Kidney (tissue), 14 donors: Measurements from ENCODE around the gene SAFB. TPM values are rescaled to one million over a fixed set of nuclear protein-coding genes. Genes with fewer than 3 reads are reported as not detected.

Experiments used
- DNase-seq, 5 donors: peaks; one replicate each; pipeline ENCODE4 v3.0.0-alpha.2; 2013 to 2020
- FAIRE-seq: peaks from 2 replicates; lab custom pipeline; 2012; peaks lifted over from hg19 to GRCh38; lab: Jason Lieb, UNC
- H3K27ac ChIP-seq, 2 donors: one replicate each; pipeline ENCODE4 v1.7.0; 2013; ENCODE audit warnings: low read depth in 2 of 2, low read length in 2 of 2, inconsistent platforms in 1 of 2
- H3K27me3 ChIP-seq: one replicate; pipeline ENCODE4 v1.7.1; 2013; ENCODE audit warnings: low read length, inconsistent platforms; ENCODE audit not compliant: control insufficient read depth, insufficient read depth
- H3K36me3 ChIP-seq, 3 donors: one replicate each; pipeline versions ENCODE4 v1.7.0 to v1.7.1; 2013; ENCODE audit warnings: low read length in 3 of 3, control low read depth in 1 of 3, inconsistent platforms in 1 of 3; ENCODE audit not compliant: insufficient read depth in 3 of 3, control insufficient read depth in 2 of 3
- H3K4me1 ChIP-seq, 3 donors: one replicate each; pipeline versions ENCODE4 v1.7.0 to v1.7.1; 2013; ENCODE audit warnings: low read length in 3 of 3, inconsistent platforms in 1 of 3, low read depth in 1 of 3; ENCODE audit not compliant: control insufficient read depth in 2 of 3, insufficient read depth in 2 of 3
- H3K4me3 ChIP-seq, 3 donors: one replicate each; pipeline versions ENCODE4 v1.7.0 to v1.8.1; 2013; ENCODE audit warnings: low read length in 3 of 3, control low read depth in 1 of 3, inconsistent platforms in 1 of 3
- H3K9ac ChIP-seq, 3 donors: one replicate each; pipeline versions ENCODE4 v1.7.0 to v1.7.1; 2013; ENCODE audit warnings: low read length in 3 of 3, control low read depth in 1 of 3, inconsistent platforms in 1 of 3
- H3K9me3 ChIP-seq, 3 donors: one replicate each; pipeline versions ENCODE4 v1.7.0 to v1.7.1; 2013; ENCODE audit warnings: low read length in 3 of 3, control low read depth in 1 of 3, inconsistent platforms in 1 of 3; ENCODE audit not compliant: control insufficient read depth in 2 of 3, insufficient read depth in 1 of 3
- CTCF ChIP-seq: IDR thresholded peaks from 3 replicates; pipeline ENCODE4 v1.5.1; 2012; ENCODE audit warnings: mild to moderate bottlenecking, moderate library complexity, borderline replicate concordance; ENCODE audit not compliant: insufficient read depth; ENCODE audit errors: extremely low read depth
- intact Hi-C: fragments of 100-400 bp; cut with DNase I; formaldehyde crosslinking; loops from one replicate; pipeline ENCODE4 v1.11.1; 2022
- polyA plus RNA-seq: library from polyadenylated mRNA; stranded (reverse); fragments of 350-450 nt; fragmentation: Illumina TruSeq; extraction: RNeasy Lipid Tissue Mini Kit (QIAGEN cat#74804); gene quantifications from one replicate; pipeline ENCODE4 v1.2.3, GENCODE V29; 2014; ENCODE audit warnings: low read depth, low replicate concordance; ENCODE audit not compliant: insufficient read depth
- total RNA-seq: library from RNA; stranded (reverse); fragmentation: NEBNext Ultra II Directional; extraction: Animal tissue kit (Norgen Biotek cat#: 25700); gene quantifications from one replicate; pipeline ENCODE4 v1.2.1, GENCODE V29; 2021
- donor health status: control.
- donor health status: control.
- donor health status: control.
- donor health status: control.
- donor health status: control.
- donor health status: DM: yes; HTN: yes; CAD: no.
- donor health status: Normal renal cell carcinoma (clear cell type).

SAFB gene
- total and polyA plus RNA-seq, 2 donors from 2014 or later, result 35.0 to 88.6 TPM

DNA sequence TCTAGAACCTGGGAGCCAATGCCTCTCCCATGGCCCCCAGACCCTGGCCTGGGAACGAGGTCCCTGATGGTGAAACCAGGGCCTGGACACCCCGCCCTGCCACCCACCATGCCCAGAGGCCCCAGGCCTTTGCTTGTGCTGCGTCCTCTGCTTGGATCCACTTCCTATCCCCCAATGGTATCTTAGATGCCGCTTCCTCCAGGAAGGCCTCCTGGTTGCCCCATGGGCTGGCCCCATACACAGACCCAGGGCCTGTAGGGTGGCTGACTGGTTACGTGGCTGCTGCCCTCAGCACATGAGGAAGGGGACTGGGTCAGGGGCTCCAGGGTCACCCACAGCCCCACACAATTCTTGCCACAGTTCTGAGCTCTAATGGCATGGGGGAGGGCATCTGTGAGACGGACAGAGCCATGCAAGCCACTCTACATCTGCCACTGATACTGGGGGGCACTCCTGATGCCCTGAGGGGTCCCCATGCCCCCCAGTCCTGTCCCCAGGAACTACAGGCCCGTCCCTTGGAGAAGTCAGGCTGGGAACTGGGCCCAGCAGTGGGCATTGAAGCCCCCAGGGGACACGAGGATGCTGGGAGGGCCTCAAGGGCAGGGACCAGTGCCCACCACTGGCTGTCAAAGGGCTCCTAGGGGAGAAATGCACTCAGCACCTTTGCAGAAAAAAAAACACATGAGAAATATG, 72.2 kb downstream of the SAFB start:
- no peak for FAIRE-seq
- DNase-seq, result no peak
- no peaks in the 10 kb centered on the region for H3K9me3 ChIP-seq
- H3K27ac ChIP-seq, result no peak overlapping the region
- peaks cover 0 to 9% (median 4%) of the 10 kb centered on the region in 3 donors for H3K4me1 ChIP-seq
- intact Hi-C loops, result no loop called here
- H3K27me3 ChIP-seq, result no peaks in the 10 kb centered on the region
- no peak overlapping the region for H3K4me3 ChIP-seq
- no peak overlapping the region for H3K9ac ChIP-seq
- peaks cover 2 to 28% (median 12%) of the 10 kb centered on the region in 3 donors for H3K36me3 ChIP-seq
- TF ChIP-seq CTCF, result no peak

- no peak for FAIRE-seq
- H3K36me3 ChIP-seq, result peaks cover 2 to 28% (median 14%) of the 10 kb centered on the region in 3 donors
Measured at GRCh38 chr19:5695649-5696195, 72.8 kb downstream of the SAFB start.

GRCh38 chr19:5696196-5697021, 73.5 kb downstream of the SAFB start:
- no peak for FAIRE-seq
- intact Hi-C loops, result no loop called here
- H3K36me3 ChIP-seq, result peaks cover 2 to 28% (median 15%) of the 10 kb centered on the region in 3 donors

More at GRCh38 chr19:5695649-5696195, 72.8 kb downstream of the SAFB start:
- no peak for DNase-seq
- H3K9ac ChIP-seq, result no peak overlapping the region
- TF ChIP-seq CTCF, result no peak
- H3K4me1 ChIP-seq, result peaks cover 0 to 9% (median 4%) of the 10 kb centered on the region in 3 donors
- H3K27me3 ChIP-seq, result no peaks in the 10 kb centered on the region
- intact Hi-C loops, result no loop called here
- no peak overlapping the region for H3K4me3 ChIP-seq
- no peak overlapping the region for H3K27ac ChIP-seq
- no peaks in the 10 kb centered on the region for H3K9me3 ChIP-seq

More at GRCh38 chr19:5696196-5697021, 73.5 kb downstream of the SAFB start:
- Histone ChIP-seq H3K27me3 (no peaks in the 10 kb centered on the region), H3K9me3 (no peaks in the 10 kb centered on the region), H3K4me3 (no peak overlapping the region), H3K4me1 (peaks cover 0 to 9% (median 4%) of the 10 kb centered on the region in 3 donors), H3K9ac (no peak overlapping the region), H3K27ac (no peak overlapping the region)
- TF ChIP-seq CTCF, result no peak
- no peak for DNase-seq
